ENCODE results near the gene SGIP1. TPM values are rescaled to one million over a fixed set of nuclear protein-coding genes. Genes with fewer than 3 reads are reported as not detected.

Gene SGIP1
- total RNA-seq, 1 donor from 2014 or later = 4.2 TPM

DNA sequence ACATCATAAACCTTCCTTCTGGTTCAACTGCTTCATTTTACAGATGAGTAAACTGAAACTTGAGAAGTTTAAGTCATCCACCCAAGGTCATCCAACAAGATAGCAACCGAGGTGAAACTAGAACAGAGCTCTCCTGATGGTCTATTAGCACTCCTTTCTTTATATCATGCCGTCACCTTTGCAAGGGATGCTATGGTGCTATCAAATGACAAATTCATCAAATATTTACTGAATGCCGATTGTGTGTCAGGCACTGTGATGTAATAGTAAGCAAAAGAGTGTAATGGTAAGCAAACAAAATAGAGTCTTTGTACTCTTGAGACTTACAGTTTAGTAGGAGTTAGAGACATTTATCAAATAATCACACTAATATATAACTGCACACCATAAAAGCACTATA lies 14.0 kb upstream of the SGIP1 start:
- Histone ChIP-seq H3K27me3 (no peaks in the 10 kb centered on the region), H3K4me1 (no peaks in the 10 kb centered on the region), H3K36me3 (no peaks in the 10 kb centered on the region), H2AFZ (replicated peaks) (no peak overlapping the region), H3K4me3 (no peak overlapping the region), H4K20me1 (ENCODE audit: low read depth) (no peaks in the 10 kb centered on the region), H3K79me2 (ENCODE audit: low read depth) (no peaks in the 10 kb centered on the region), H3K9me3 (ENCODE audit: low read depth) (no peaks in the 10 kb centered on the region), H3F3A (ENCODE audit: low read depth) (no peaks in the 10 kb centered on the region), H3K9ac (no peak overlapping the region), H3K4me2 (no peak overlapping the region), H3K27ac (no peak overlapping the region)
- no peak for DNase-seq (ENCODE audit: low spot score)
- H3K27me3 Mint-ChIP-seq (ENCODE audit: insufficient read depth, low read depth) = no peaks in the 10 kb centered on the region
- TF ChIP-seq EZH2 (IDR thresholded peaks at IDR 0.05) (no peak), EZH2phosphoT487 (IDR thresholded peaks at IDR 0.05) (no peak), CTCF (IDR thresholded peaks at IDR 0.05) (no peak)
- no peak overlapping the region for H3K27ac Mint-ChIP-seq
- no peaks in the 10 kb centered on the region for H3K4me1 Mint-ChIP-seq
- no peaks in the 10 kb centered on the region for H3K9me3 Mint-ChIP-seq
- no peak overlapping the region for H3K4me3 Mint-ChIP-seq
- no peaks in the 10 kb centered on the region for H3K36me3 Mint-ChIP-seq

- no peaks in the 10 kb centered on the region for H3K36me3 ChIP-seq
- no peak overlapping the region for H3K27ac ChIP-seq
- H3K4me3 ChIP-seq = no peak overlapping the region
- no peak overlapping the region for H3K9ac ChIP-seq
- Mint-ChIP-seq H3K9me3 (no peaks in the 10 kb centered on the region), H3K4me1 (no peaks in the 10 kb centered on the region), H3K4me3 (no peak overlapping the region), H3K27ac (no peak overlapping the region), H3K27me3 (ENCODE audit: insufficient read depth, low read depth) (no peaks in the 10 kb centered on the region), H3K36me3 (no peaks in the 10 kb centered on the region)
- no peak overlapping the region for H2AFZ ChIP-seq (replicated peaks)
- no peak overlapping the region for H3K4me2 ChIP-seq
- H3K4me1 ChIP-seq = no peaks in the 10 kb centered on the region
- no peaks in the 10 kb centered on the region for H3K79me2 ChIP-seq (ENCODE audit: low read depth)
- DNase-seq (ENCODE audit: low spot score) = no peak
- H3F3A ChIP-seq (ENCODE audit: low read depth) = no peaks in the 10 kb centered on the region
- H4K20me1 ChIP-seq (ENCODE audit: low read depth) = no peaks in the 10 kb centered on the region
- H3K27me3 ChIP-seq = no peaks in the 10 kb centered on the region
- TF ChIP-seq EZH2 (IDR thresholded peaks at IDR 0.05) = no peak
- TF ChIP-seq CTCF (IDR thresholded peaks at IDR 0.05) = no peak
- no peak for TF ChIP-seq EZH2phosphoT487 (IDR thresholded peaks at IDR 0.05)
- no peaks in the 10 kb centered on the region for H3K9me3 ChIP-seq (ENCODE audit: low read depth)
Measured at GRCh38 chr1:66520655-66521054, 13.3 kb upstream of the SGIP1 start.

- peaks cover 3% of the 10 kb centered on the region for H3K4me1 Mint-ChIP-seq
- no peak overlapping the region for H3K27ac Mint-ChIP-seq
- H3K4me2 ChIP-seq = no peak overlapping the region
- no peak overlapping the region for H3K4me3 Mint-ChIP-seq
- H4K20me1 ChIP-seq (ENCODE audit: low read depth) = no peaks in the 10 kb centered on the region
- H3K4me3 ChIP-seq = no peak overlapping the region
- H3K27me3 ChIP-seq = no peaks in the 10 kb centered on the region
- H2AFZ ChIP-seq (replicated peaks) = no peak overlapping the region
- H3K27me3 Mint-ChIP-seq (ENCODE audit: insufficient read depth, low read depth) = no peaks in the 10 kb centered on the region
- no peaks in the 10 kb centered on the region for H3K79me2 ChIP-seq (ENCODE audit: low read depth)
- no peak overlapping the region for H3K9ac ChIP-seq
- no peaks in the 10 kb centered on the region for H3K36me3 ChIP-seq
- no peaks in the 10 kb centered on the region for H3K36me3 Mint-ChIP-seq
- no peaks in the 10 kb centered on the region for H3K9me3 Mint-ChIP-seq
- H3K9me3 ChIP-seq (ENCODE audit: low read depth) = no peaks in the 10 kb centered on the region
- H3K4me1 ChIP-seq = no peaks in the 10 kb centered on the region
- no peak for DNase-seq (ENCODE audit: low spot score)
- TF ChIP-seq EZH2 (IDR thresholded peaks at IDR 0.05) (no peak), CTCF (IDR thresholded peaks at IDR 0.05) (no peak), EZH2phosphoT487 (IDR thresholded peaks at IDR 0.05) (no peak)
- no peak overlapping the region for H3K27ac ChIP-seq
- H3F3A ChIP-seq (ENCODE audit: low read depth) = no peaks in the 10 kb centered on the region
Measured at GRCh38 chr1:66521721-66522365, 12.1 kb upstream of the SGIP1 start.

Data from neural progenitor cell (in vitro differentiated cells).